KMS-11 (cell line): Measurements from ENCODE around the gene TSPAN31.

ENCODE experiments used
- H2AFZ ChIP-seq: fragments of 200-600 bp; sonication (generic); 2 replicates; pipeline ENCODE4 v1.6.1; 2016; ENCODE audit warnings: antibody characterized with exemption, mixed run types, low read depth
- H3K27ac ChIP-seq: fragments of 200-600 bp; sonication (generic); 2 replicates; pipeline ENCODE4 v1.6.1; 2016; ENCODE audit warnings: mild to moderate bottlenecking, mixed run types
- H3K27me3 ChIP-seq: fragments of 200-600 bp; sonication (generic); 2 replicates; pipeline ENCODE4 v1.6.1; 2017; ENCODE audit warnings: mild to moderate bottlenecking, low read depth, mixed run types, moderate library complexity; ENCODE audit not compliant: insufficient read depth
- H3K36me3 ChIP-seq: fragments of 200-600 bp; sonication (generic); 2 replicates; pipeline ENCODE4 v1.6.1; 2017; ENCODE audit warnings: mild to moderate bottlenecking, mixed run types; ENCODE audit not compliant: insufficient read depth
- H3K4me1 ChIP-seq: fragments of 200-600 bp; sonication (generic); 2 replicates; pipeline ENCODE4 v1.6.1; 2016; ENCODE audit warnings: mild to moderate bottlenecking, low read depth, mixed run types; ENCODE audit not compliant: poor library complexity, severe bottlenecking
- H3K4me2 ChIP-seq: fragments of 200-600 bp; sonication (generic); 2 replicates; pipeline ENCODE4 v1.7.0; 2016; ENCODE audit warnings: mild to moderate bottlenecking, mixed run types
- H3K4me3 ChIP-seq: fragments of 200-600 bp; sonication (generic); IDR thresholded peaks from 2 replicates; pipeline ENCODE4 v1.6.1; 2017; ENCODE audit warnings: low read depth, low read length, mixed read lengths; ENCODE audit not compliant: insufficient read depth
- H3K79me2 ChIP-seq: fragments of 200-600 bp; sonication (generic); 2 replicates; pipeline ENCODE4 v1.6.1; 2016; ENCODE audit warnings: low read depth, mixed run types; ENCODE audit not compliant: insufficient read depth
- H3K9ac ChIP-seq: fragments of 200-600 bp; sonication (generic); 2 replicates; pipeline ENCODE4 v1.6.1; 2016; ENCODE audit warnings: mild to moderate bottlenecking, mixed run types
- H4K20me1 ChIP-seq: fragments of 200-600 bp; sonication (generic); 2 replicates; pipeline ENCODE4 v1.6.1; 2016; ENCODE audit warnings: mild to moderate bottlenecking, mixed run types; ENCODE audit not compliant: insufficient read depth
- TF ChIP-seq, protein P1 (sequence below): fragments of 200-600 bp; sonication (generic); conservative IDR thresholded peaks from 2 replicates; pipeline ENCODE4 v1.6.1; 2017; ENCODE audit warnings: low read depth, mild to moderate bottlenecking, antibody characterized with exemption, low read length, moderate library complexity, mixed read lengths

The TSPAN31 gene

DNA sequence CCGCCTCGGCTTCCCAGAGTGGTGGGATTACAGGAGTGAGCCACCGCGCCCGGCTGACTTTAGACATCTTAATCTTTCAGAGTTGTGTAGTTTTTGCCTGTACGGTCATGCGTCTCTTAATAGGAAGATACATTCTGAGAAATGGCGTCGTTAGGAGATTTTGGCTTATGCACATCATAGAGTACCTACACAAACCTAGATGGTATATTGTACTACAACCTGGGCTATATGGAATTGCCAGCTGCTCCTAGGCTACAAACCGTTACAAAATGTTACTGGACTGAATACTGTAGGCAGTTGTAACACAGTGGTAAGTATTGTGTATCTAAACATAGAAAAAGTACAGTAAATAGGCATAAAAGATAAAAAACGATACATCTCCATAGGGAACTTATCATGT, 39.0 kb downstream of the TSPAN31 start:
- Histone ChIP-seq H4K20me1 (no peaks in the 10 kb centered on the region), H3K9ac (no peak overlapping the region), H3K4me1 (peaks cover 23% of the 10 kb centered on the region), H3K4me2 (peak overlapping the region; percentile 76), H2AFZ (no peak overlapping the region), H3K27me3 (no peaks in the 10 kb centered on the region), H3K4me3 (no peak overlapping the region), H3K36me3 (peaks cover 20% of the 10 kb centered on the region; the same call in 1 of the 2 replicates), H3K79me2 (peaks cover 29% of the 10 kb centered on the region), H3K27ac (no peak overlapping the region)
- TF ChIP-seq, protein P1, sequence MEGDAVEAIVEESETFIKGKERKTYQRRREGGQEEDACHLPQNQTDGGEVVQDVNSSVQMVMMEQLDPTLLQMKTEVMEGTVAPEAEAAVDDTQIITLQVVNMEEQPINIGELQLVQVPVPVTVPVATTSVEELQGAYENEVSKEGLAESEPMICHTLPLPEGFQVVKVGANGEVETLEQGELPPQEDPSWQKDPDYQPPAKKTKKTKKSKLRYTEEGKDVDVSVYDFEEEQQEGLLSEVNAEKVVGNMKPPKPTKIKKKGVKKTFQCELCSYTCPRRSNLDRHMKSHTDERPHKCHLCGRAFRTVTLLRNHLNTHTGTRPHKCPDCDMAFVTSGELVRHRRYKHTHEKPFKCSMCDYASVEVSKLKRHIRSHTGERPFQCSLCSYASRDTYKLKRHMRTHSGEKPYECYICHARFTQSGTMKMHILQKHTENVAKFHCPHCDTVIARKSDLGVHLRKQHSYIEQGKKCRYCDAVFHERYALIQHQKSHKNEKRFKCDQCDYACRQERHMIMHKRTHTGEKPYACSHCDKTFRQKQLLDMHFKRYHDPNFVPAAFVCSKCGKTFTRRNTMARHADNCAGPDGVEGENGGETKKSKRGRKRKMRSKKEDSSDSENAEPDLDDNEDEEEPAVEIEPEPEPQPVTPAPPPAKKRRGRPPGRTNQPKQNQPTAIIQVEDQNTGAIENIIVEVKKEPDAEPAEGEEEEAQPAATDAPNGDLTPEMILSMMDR: no peak

DNA sequence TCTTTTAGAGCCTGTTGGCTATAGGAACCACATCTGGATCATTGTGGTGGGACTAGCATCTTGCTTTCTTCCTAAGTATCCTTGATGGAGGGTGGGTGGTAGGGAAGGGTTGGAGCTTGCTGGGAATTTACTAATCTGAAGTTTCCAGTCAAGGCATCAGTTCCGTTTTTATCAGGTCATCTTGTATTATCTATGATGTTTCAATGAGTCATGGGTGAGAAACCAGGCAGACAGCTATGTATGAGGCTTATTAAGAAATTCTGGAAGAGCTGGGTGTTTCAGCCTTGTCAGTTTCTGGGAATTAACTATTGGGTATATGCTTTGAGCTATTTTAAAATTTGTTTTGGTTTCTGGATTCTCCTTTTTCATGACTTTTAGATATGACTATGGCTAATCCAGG, 49.1 kb downstream of the TSPAN31 start:
- Histone ChIP-seq H3K79me2 (no peaks in the 10 kb centered on the region), H3K36me3 (peaks cover 35% of the 10 kb centered on the region; the same call in 1 of the 2 replicates), H3K27ac (no peak overlapping the region), H3K27me3 (no peaks in the 10 kb centered on the region), H3K4me3 (no peak overlapping the region), H3K9ac (no peak overlapping the region), H3K4me1 (no peaks in the 10 kb centered on the region), H2AFZ (no peak overlapping the region), H4K20me1 (0 out of 2 replicates have a peak, but pooled peaks cover 4% of the 10 kb centered on the region), H3K4me2 (no peak overlapping the region)
- TF ChIP-seq, protein P1: no peak

- Histone ChIP-seq H3K36me3 (peaks cover 30% of the 10 kb centered on the region; the same call in 1 of the 2 replicates), H3K9ac (no peak overlapping the region), H3K4me1 (no peaks in the 10 kb centered on the region), H3K4me3 (no peak overlapping the region), H2AFZ (no peak overlapping the region), H3K27ac (no peak overlapping the region), H3K79me2 (no peaks in the 10 kb centered on the region), H3K4me2 (no peak overlapping the region), H4K20me1 (0 out of 2 replicates have a peak, but pooled peaks cover 4% of the 10 kb centered on the region), H3K27me3 (no peaks in the 10 kb centered on the region)
- TF ChIP-seq, protein P1: no peak
Observed at GRCh38 chr12:57795354-57795753, 50.5 kb downstream of the TSPAN31 start.

DNA sequence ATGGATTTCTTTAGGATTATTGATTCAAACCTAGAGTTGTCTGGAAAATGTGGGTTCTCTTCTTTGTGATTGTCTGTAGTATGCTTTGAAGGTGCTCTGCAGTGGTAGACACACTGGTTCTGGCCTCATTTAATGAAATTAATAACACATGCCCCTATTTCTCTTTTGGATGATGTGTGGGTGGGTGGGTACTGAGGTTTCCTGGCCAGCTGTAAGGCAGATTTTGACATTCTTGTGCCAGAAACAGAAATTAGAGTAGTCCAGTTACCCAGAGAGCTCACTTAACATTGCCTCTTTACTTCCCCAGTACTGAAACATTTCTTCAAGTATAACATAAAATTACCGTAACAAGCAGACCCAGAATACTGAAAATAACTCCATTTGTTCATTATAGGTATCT, 52.2 kb downstream of the TSPAN31 start:
- TF ChIP-seq, protein P1: no peak
- H3K9ac ChIP-seq: no peak overlapping the region
- H3K27ac ChIP-seq: no peak overlapping the region
- H3K36me3 ChIP-seq: peaks cover 16% of the 10 kb centered on the region; the same call in 1 of the 2 replicates
- no peaks in the 10 kb centered on the region for H3K27me3 ChIP-seq
- H3K4me3 ChIP-seq: no peak overlapping the region
- no peaks in the 10 kb centered on the region for H4K20me1 ChIP-seq
- no peak overlapping the region for H3K4me2 ChIP-seq
- H3K4me1 ChIP-seq: no peaks in the 10 kb centered on the region
- H3K79me2 ChIP-seq: no peaks in the 10 kb centered on the region
- H2AFZ ChIP-seq: no peak overlapping the region
